COLO668 (cell line): ENCODE data around the gene TOLLIP.
A peak's percentile ranks its signal among the peaks of the same experiment; 100 is the strongest.
"Not testable (repeated sequence)": the region's sequence is repeated elsewhere in the genome, so short reads cannot be mapped to it uniquely, and the experiment has no call there.

Experiments
- DNase-seq: peaks from one replicate; lab custom pipeline; 2025; ENCODE audit not compliant: unreplicated experiment; lab: John Stamatoyannopoulos, UW

TOLLIP gene

DNA sequence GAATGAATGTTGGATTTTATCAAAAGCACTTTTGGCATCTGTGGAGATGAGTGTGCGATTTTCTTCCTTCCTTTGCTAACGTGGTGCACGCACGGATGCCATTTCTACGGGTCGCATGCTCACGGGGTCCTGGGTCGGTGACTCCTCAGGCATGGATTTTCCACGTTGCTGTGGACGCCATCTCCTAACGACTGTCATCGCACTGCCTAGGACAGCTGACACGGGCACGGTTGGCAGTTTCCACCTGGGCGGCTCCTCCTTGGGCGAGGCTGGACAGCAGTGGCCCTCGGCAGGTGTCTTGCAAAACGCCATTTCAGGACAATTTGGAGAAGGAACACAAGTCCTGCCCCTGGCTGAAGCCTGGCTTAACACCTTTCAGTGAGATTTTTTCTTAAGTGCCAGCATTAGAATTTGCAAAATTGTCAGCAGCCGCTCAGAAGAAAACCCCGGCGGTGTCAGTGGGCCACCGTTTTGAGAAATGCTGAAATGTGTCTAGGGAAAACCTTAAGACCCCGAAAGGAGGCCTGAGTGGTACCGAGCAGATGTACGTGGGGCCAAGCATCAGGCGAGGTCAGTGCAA lies 34.7 kb upstream of the TOLLIP start:
- no peak for DNase-seq

DNA sequence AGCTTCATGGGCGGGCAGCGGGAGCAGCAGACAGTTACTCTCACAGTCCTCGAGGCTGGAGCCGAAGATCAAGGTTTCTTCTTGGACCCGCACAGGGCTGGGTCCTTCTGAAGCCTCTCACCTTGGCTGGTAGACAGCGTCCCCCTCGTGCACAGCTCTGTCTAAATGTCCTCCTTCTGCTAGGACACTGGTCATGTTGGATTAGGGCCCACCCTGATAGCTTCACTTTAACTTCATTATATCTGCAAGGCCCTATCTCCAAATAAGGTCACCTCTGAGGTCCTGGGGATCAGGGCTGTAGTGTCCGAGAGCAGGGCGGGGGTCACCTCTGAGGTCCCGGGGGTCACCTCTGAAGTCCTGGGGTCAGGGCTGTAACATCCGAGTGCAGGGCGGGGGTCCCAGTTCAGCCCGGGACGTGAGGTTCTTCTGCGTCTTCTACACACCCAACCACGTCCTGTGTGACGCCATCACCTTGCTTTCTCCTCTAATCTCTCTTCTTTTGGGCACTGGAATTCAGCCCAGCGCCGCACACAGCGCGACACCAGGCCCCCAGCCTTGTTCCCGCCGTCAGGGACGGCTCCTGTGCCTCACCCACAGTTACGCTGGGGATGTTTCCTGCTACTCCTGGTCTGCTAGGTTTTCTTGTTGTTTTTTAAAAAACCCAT lies 34.1 kb upstream of the TOLLIP start:
- no peak for DNase-seq

DNA sequence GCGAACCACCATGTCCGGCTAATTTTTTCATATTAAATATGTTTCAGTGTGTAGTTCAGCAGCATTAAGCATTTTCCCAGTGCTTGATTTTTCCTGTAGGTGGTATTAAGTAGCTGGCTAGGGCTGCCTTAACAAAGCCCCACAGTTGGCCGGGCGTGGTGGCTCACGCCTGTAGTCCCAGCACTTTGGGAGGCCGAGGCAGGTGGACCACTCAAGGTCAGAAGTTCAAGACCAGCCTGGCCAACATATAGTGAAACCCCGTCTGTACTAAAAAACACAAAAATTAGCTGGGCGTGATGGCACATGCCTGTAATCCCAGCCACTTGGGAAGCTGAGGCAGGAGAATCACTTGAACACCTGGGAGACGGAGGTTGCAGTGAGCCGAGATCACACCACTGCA lies 33.5 kb upstream of the TOLLIP start:
- DNase-seq: no peak

DNA sequence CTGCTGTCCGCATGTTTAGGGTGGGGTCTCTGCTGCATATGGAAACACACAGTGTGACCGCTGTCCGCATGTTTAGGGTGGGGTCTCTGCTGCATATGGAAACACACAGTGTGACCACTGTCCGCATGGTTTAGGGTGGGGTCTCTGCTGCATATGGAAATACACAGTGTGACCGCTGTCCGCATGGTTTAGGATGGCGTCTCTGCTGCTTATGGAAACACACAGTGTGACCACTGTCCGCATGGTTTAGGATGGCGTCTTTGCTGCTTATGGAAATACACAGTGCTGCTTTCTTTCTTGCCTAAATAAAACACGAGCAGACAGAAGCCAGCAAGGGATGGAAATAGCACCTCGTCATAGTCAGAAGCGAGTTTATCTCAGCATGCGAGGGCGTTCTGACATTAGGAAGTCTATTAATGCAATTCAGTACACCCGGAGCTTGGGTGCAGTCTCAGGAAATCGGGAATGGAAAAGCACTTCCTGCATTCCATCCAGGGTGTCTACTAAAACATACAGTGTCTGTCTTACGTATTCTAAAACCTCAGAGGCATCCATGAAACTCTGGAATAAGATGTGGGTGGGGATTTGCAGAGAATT lies 32.6 kb upstream of the TOLLIP start:
- DNase-seq: no peak

DNA sequence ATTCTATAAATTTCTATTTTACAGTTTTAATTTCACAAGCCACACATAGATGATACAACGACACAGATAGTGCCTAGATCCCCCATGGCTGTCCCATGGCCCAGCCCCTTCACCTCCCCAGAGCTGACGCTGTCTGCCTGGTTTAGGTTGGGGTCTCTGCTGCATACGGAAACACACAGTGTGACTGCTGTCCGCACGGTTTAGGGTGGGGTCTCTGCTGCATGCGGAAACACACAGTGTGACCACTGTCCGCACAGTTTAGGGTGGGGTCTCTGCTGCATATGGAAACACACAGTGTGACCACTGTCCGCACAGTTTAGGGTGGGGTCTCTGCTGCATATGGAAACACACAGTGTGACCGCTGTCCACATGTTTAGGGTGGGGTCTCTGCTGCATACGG lies 31.8 kb upstream of the TOLLIP start:
- not testable (repeated sequence) for DNase-seq

DNA sequence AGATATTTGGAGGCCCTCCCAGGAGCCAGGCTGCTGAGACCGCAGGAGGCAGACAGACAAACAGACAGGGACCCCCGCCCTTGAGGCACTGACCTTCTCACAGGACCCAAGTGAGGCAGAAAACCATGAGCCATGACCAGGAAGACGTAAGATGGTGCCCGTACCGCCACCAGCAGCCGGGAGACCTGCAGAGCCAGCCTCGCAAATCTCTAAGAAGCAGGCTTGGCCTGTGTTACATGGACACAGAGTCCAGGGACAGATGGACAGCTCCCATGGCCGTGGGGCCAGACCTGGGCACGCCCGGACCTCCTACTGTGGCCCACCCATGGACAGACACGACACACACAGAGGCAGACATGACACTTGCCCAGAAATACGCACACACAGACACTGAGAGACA lies 30.7 kb upstream of the TOLLIP start:
- no peak for DNase-seq

DNA sequence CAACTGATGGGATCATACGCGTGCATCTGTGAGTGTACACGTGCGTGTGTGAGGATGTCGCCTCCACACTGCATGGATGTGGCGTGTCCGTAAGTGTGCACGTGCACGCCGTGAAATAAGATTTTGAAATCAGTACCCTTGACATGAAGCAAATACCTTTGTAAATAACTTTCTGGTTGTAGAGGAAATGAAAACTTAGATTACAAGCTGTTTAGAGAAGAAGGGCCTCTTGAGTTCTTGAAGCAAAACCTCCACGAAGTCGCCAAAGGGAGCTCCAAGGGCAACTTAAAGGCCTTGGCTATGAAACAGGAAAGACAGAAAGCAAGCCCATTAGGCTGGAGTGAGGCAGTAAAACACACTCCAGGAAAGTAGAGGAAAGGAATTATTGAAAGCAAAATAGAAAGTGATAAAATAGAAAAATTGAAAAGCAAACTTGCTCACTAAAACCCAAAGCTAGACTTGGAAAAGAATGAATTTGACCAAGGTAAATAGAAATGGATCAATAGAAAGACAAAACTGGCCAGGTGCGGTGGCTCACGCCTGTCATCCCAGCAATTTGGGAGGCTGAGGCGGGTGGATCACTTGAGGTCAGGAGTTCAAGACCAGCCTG lies 29.7 kb upstream of the TOLLIP start:
- DNase-seq: no peak

DNA sequence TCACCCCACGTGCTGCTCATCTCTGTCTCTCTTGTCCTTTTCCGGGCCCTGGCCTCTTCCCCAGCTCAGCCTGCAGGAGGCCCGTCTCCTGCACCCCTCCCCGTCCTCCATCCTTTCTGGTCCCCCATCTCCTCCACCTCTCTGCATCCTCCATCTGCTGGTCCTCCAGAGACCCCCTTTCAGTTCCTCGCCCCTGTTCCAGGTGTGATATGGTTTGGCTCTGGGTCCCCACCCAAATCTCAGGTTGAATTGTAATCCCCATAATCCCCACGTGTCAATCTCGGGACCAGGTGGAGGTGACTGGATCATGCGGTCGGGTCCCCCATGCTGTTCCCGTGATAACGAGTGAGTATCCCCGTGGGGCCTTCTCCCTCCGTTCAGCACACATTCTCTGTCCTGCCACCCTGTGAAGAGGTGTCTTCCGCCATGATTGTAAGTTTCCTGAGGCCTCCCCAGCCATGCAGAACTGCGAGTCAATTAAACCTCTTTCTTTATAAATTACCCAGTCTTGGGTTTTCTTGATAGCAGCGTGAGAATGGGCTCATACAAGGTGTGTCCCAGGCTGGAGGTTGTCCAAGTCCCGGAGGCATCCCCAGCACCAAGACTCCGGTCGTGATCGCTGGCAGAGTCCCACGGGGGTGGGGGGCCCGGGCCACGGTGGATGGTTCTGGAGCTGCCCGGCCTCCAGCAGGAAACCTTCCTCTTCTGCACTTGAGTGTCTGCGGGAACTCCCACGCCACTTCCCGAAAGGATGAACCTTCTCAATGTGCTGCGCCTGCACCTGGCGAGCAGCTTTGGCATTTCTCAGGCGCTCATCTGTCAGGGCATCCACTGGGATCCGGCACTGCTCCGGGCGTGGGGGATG lies 29.0 kb upstream of the TOLLIP start:
- no peak for DNase-seq

DNA sequence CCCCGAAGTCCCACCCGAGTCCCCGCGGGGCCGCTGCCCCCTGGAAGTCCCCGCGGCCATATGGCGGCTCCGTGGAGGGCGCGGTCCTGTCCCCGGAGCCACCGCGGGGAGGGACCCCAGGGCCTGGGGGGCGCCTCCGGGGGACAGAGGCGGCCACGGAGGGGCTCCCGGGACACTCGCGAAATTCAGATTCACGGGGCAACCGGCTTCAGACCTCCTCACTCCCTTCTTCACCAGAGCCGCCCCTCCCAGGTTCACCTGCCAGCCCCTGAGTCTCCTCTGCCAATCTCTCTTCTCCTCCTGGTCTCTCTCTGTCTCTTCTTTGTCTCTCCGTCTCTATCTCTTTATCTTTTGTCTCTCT lies 28.2 kb upstream of the TOLLIP start:
- DNase-seq: no peak

DNA sequence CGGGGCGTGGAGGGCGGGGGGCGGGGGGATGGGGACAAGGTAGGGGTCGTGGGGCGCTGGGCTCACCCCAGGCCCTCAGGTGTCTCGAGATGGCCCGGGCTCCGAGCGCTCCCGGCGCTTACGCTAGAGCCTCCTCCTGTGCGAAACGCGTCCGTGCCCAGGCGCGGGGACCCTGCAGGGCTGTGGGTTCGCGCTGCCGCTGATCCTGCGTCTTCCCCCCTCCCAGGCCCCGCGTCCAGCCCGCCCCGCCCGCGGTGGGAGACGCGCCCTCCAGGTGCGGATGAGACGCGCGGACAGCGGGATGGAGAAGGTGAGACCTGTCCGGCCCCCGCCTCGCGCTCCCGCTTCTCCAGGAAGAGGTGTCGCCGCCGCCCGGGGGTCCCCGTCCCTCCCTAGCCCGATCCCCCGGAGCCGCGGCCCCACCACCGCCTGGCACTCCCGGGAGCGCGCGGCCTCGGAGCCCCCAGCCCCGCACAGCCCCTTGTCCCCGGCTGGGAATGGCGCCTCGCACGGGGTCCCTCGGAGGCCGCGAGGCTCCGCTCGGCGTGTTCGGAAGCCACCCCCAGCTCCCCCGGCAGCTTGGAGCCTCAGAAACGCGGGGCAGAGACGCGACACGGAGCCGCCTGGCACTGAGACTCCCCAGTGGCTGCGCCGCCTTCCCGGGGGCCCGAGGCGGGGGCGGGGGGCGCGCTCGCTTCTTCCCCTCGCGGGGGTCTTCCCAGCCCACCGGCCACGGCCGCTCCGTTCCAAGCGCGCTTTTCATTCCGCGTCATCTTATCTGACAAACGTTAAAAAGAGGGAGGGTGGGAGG lies 27.6 kb upstream of the TOLLIP start:
- peak; percentile 18 for DNase-seq

DNA sequence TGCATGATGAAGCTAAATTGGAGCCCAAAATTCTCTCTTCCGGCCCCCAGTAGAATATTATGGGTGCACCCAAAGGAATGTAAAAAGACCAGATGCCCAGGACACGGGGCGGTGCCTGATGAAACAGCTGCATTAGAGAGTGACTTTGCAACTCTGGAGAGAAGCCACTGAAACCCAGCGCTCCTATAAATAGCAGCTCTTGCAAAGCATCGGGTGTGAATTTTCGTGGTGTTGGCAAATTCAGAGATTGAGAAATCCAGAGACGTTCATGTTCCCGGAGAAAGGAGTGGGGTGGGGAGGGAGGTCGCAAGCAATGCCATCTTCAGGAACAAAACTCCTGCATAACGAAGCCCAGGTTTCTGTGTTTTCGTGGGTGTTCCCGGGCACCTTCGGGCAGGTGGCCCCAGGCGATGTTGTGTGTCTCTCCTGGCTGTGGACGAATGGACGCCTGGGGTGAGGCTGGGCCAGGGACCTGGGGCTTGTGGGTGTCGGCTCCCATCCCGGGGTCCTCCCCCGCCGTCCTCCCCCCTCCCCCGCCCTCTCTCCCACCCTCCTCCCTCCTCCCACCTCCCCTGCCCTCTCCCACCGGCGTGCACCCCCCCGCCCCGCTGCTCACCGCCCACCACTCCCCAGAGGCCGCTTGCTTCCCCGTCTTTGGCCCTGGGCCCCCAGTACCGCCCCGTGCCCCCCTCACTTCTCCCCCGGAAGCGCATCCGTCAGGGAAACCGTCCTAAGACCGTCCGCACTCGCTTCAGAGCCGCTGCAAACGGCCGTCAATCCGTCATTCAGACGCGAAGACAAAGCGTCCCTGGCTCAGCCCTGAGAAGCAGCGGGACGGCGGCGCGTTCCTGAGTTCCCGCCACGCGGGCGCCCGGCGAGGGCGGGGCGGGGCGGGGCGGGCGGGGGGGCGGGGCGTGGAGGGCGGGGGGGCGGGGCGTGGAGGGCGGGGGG lies 26.7 kb upstream of the TOLLIP start:
- peak; percentile 25 for DNase-seq

DNA sequence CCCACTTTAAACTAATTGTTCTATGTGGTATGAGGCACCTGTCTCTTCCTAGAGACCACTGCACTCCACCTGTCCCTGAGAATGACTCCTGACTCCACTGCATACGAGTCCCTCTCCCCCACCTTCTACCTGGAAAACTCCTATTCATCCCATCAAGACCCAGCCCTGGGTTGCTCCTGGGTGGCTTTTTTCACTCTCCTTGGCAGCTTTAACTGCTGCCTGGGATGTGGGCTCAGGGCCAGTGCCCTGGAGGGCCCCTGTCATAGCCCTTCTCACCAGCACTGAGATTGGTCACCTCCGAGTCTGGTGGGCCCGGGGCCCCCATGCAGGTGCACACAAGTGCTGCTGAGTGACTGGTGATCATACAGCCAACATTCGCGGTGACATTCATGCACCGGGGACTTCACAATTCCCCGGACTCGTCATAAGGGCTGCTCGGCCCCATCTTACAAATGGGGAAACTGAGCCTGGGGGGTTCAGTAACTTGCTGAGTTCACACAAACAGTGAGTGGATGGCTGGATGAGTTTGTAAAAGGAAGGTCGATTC lies 25.9 kb upstream of the TOLLIP start:
- no peak for DNase-seq

DNA sequence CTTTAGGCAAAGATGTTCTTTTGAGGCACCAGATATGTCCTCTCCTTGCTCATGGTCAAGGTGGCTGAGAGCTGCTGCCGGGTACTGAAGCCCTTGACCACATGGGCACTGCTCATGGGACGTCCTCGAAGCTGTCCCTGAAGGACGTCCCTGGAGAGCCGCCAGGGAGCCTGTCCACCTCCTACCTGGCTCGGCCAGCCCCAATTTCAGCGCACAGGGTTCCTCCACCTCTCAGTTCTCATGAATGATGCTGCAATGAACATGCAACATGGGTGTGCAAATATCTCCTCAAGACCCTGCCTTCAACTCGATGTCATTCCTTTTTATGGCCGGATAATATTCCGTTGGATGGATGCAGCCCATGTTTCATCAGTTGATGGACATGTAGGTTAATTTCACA lies 24.4 kb upstream of the TOLLIP start:
- no peak for DNase-seq

DNA sequence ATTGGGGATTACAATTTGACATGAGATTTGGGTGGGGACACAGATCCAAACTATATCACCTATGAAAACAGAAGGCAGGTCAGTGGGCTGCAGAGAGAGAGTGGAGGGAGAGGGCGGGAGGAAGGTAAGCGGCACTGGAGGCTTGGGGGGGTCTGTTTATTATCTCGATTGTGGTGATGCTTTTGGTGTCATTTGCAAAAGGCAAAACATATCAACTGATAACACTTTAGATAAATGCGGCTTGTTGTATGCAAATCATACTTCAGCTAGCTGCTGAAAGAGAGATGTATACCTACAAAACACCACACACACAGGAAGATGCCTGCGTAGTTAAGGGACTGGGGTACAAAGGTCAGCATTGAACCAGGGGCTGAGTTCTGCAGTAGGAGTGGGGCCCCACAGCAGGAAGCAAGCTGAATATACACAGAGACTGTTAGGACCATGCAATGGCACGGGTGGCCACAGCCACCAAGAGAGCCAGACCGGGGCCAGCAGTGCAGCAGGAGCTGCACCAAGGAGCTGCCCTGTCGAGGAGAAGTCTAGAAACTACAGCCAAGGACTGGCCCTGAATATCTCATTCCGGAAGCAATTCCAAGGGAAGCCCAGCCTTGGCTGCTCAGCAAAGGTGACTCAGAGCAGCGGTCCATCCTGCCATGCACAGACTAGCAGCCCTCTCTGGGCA lies 23.8 kb upstream of the TOLLIP start:
- no peak for DNase-seq

DNA sequence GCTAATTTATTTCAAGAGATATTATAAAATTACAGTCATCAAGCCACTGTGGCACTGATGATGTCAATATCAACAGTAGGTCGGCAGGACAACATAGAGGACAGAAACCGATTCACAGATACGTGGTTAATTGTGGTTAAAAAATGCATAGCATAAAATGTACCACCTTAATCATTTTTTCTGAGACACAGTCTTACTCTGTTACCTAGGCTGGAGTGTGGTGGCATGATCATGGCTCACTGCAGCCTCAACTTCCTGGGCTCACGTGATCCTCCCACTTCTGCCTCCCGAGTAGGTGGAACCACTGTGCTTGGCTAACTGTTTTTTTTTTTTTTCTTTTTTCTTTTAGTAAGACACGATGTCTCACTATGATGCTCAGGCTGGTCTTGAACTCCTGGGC lies 21.0 kb upstream of the TOLLIP start:
- DNase-seq: no peak

DNA sequence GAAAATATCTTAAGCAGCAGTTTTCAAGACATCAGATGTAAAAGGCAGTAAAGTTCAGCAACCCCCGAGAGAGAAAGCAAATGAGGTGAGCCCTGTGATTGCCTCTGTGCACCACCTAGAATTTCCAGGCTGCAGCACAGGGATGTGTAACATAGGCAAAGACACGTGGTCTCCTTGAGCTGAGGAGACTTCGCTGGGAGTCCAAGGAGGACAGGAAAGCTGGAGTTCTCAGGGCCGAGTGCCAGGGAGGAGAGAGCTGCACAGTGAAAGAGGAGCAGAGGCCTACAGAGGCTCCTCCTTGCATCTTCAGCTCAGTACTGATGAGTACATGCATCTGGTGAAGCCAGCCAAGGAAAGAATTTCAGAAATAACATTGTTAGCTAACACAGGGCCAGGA lies 17.6 kb upstream of the TOLLIP start:
- DNase-seq: no peak

DNA sequence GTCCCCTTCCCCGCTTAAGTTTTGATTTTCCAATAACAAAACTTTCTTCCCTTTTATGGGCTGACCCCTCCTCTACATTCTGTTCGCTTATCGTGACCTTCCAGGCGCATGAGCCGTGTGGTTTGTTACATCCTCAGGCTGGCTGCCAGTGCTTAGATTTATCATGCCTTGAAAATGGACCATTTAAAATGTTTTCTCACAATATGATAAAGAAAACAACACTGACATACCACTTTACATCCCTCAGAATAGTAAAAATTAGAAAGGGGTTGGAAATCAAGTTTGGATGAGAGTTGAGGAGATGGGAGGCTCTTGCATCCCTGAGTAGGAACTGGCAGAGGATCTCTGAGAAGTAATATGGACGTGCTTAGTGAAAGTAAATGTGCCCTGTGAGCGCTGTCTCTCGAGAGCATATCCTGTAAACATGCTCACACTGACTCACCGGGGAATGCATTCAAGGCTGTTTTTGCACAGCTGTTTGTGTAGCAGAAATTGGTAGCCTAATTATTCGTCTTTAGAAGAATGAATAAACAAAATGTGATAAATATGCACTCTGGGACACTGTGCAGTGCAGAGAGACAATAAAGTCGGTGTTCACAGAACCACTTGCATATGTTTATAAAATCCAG lies 17.1 kb upstream of the TOLLIP start:
- DNase-seq: no peak

DNA sequence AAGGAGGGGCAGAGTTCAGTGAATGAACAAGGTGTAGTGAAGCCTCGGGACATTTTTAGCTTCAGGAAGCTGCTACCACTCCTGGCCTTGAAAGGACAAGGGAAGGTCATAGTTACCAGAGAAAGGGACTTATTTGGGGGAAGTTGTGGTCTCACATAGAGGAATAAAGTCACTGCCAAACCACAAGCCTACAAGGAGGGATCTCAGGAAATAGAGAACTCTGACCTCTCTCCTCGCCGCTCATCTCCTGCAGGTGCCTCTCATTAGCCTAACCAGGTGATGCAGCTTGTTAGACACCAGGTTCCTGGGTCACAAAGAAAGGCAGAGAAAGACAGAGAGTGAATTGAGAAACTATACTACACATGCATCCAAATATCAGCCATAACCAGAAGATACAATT lies 14.3 kb upstream of the TOLLIP start:
- no peak for DNase-seq
